Endothelial cell of umbilical vein (primary cell): Measurements from ENCODE around the gene SAE1. TPM values are rescaled to one million over a fixed set of nuclear protein-coding genes. Genes with fewer than 3 reads are reported as not detected.

Source experiments
- BruUV-seq: library from RNA; stranded (reverse); fragments of 400-500 nt; replicated peaks from 2 replicates; lab custom pipeline; 2021; lab: Mats Ljungman, UMichigan
- CTCF ChIA-PET: fragments of 300-600, 350-600 bp; sonication (Branson Sonifier 250); formaldehyde crosslinking; loops from one replicate; lab custom pipeline; 2021; ENCODE audit warnings: antibody characterized with exemption, inconsistent platforms; lab: Charles Lee
- POLR2A ChIA-PET: fragments of 300-600, 350-600 bp; sonication (Branson Sonifier 250); formaldehyde crosslinking; loops from one replicate; lab custom pipeline; 2021; ENCODE audit warnings: antibody characterized with exemption, inconsistent platforms; lab: Charles Lee
- DNase-seq: peaks from one replicate; pipeline ENCODE4 v3.0.0-alpha.2; 2011; ENCODE audit warnings: low read depth, low spot score
- FAIRE-seq: peaks from 2 replicates; lab custom pipeline; 2011; peaks lifted over from hg19 to GRCh38; lab: Jason Lieb, UNC
- H2AFZ ChIP-seq: 2 replicates; pipeline ENCODE4 v1.6.0; 2012; ENCODE audit warnings: low read depth, low read length, control low read depth, inconsistent platforms
- H3K27ac ChIP-seq: 2 replicates; pipeline ENCODE4 v1.5.1; 2011; ENCODE audit warnings: low read depth, mild to moderate bottlenecking, control low read depth, low read length, moderate library complexity; ENCODE audit not compliant: insufficient read depth
- H3K27me3 ChIP-seq, 2 experiments: 2 replicates each; pipeline versions ENCODE4 v1.6.0 to v1.6.1; 2011; ENCODE audit warnings: low read length in 2 of 2, mixed read lengths in 1 of 2; ENCODE audit not compliant: control insufficient read depth in 2 of 2, insufficient read depth in 2 of 2
- H3K36me3 ChIP-seq, 2 experiments: 2 replicates in 1 of 2; 3 replicates in 1 of 2; pipeline ENCODE4 v1.5.1; 2011; ENCODE audit warnings: low read length in 2 of 2, mild to moderate bottlenecking in 1 of 2, moderate library complexity in 1 of 2; ENCODE audit not compliant: control insufficient read depth in 2 of 2, insufficient read depth in 2 of 2; ENCODE audit errors: extremely low read depth in 1 of 2
- H3K4me1 ChIP-seq: 3 replicates; pipeline ENCODE4 v1.5.1; 2011; ENCODE audit warnings: mild to moderate bottlenecking, low read length; ENCODE audit not compliant: control insufficient read depth, insufficient read depth; ENCODE audit errors: extremely low read depth
- H3K4me2 ChIP-seq: 2 replicates; pipeline ENCODE4 v1.6.1; 2011; ENCODE audit warnings: low read length, control low read depth, mixed read lengths; ENCODE audit not compliant: insufficient read depth
- H3K4me3 ChIP-seq, 3 experiments: fragments of 200-600 bp in 1 of 3; sonication (generic), shearing (Covaris generic) in 1 of 3; replicated peaks in 1 of 3; 2 replicates each; pipeline ENCODE4 v1.5.1; 2011 to 2016; ENCODE audit warnings: control low read depth in 3 of 3, low read length in 3 of 3, mild to moderate bottlenecking in 2 of 3, inconsistent platforms in 1 of 3, low read depth in 1 of 3, moderate library complexity in 1 of 3; ENCODE audit not compliant: insufficient read depth in 1 of 3
- H3K79me2 ChIP-seq: 2 replicates; pipeline ENCODE4 v1.6.0; 2012; ENCODE audit warnings: low read length, inconsistent platforms; ENCODE audit not compliant: control insufficient read depth, insufficient read depth
- H3K9ac ChIP-seq: replicated peaks from 2 replicates; pipeline ENCODE3; 2011; ENCODE audit warnings: low read length, control low read depth; ENCODE audit not compliant: insufficient read depth; ENCODE audit errors: extremely low read depth
- H3K9me1 ChIP-seq: replicated peaks from 3 replicates; pipeline ENCODE4 v1.6.0; 2011; ENCODE audit warnings: mild to moderate bottlenecking, low read length; ENCODE audit not compliant: control insufficient read depth, insufficient read depth; ENCODE audit errors: extremely low read depth
- H3K9me3 ChIP-seq: replicated peaks from 2 replicates; pipeline ENCODE4 v1.5.1; 2012; ENCODE audit warnings: low read length, inconsistent platforms; ENCODE audit not compliant: control insufficient read depth, insufficient read depth
- H4K20me1 ChIP-seq: replicated peaks from 2 replicates; pipeline ENCODE3; 2011; ENCODE audit warnings: mild to moderate bottlenecking, low read length; ENCODE audit not compliant: control insufficient read depth, insufficient read depth; ENCODE audit errors: extremely low read depth
- EZH2 ChIP-seq: IDR thresholded peaks from 2 replicates; pipeline ENCODE4 v1.6.1; 2012; ENCODE audit warnings: borderline replicate concordance, low read depth, mild to moderate bottlenecking, moderate library complexity, low read length, inconsistent platforms; ENCODE audit not compliant: severe bottlenecking
- FOS ChIP-seq: IDR thresholded peaks from 2 replicates; pipeline ENCODE4 v1.6.1; 2011; ENCODE audit warnings: mild to moderate bottlenecking, low read length, moderate library complexity, borderline replicate concordance; ENCODE audit not compliant: insufficient read depth
- GATA2 ChIP-seq: IDR thresholded peaks from 2 replicates; pipeline ENCODE4 v1.7.0; 2011; ENCODE audit warnings: low read depth, mild to moderate bottlenecking, moderate library complexity, mixed read lengths, low read length; ENCODE audit not compliant: insufficient read length, insufficient read depth
- JUN ChIP-seq: IDR thresholded peaks from 2 replicates; pipeline ENCODE4 v1.6.1; 2011; ENCODE audit warnings: borderline replicate concordance, low read depth; ENCODE audit not compliant: insufficient read length, insufficient read depth
- MYC ChIP-seq: IDR thresholded peaks from one replicate; pipeline ENCODE4 v1.6.1; 2011; ENCODE audit warnings: mild to moderate bottlenecking, low read depth, low read length
- POLR2A ChIP-seq: IDR thresholded peaks from 2 replicates; pipeline ENCODE4 v1.6.1; 2012; ENCODE audit warnings: low read depth, mild to moderate bottlenecking, control low read depth, low read length
- POLR2AphosphoS5 ChIP-seq: IDR thresholded peaks from 2 replicates; pipeline ENCODE4 v1.6.1; 2012; ENCODE audit warnings: low read depth, mild to moderate bottlenecking, control low read depth, low read length, moderate library complexity; ENCODE audit not compliant: insufficient read depth
- dilution Hi-C: fragments of 300-500 bp; cut with MboI; formaldehyde crosslinking; loops from one replicate; pipeline ENCODE4 v1.15.0; 2019; ENCODE audit warnings: low sequenced_read_pairs; ENCODE audit not compliant: extremely low pct_ligation_motif_present
- intact Hi-C: fragments of 100-400 bp; cut with micrococcal nuclease; formaldehyde crosslinking; loops from one replicate; pipeline ENCODE4 v1.10.0; 2022
- polyA plus RNA-seq, 4 experiments: library from polyadenylated mRNA; depleted of rRNA in 3 of 4; stranded (reverse) in 3 of 4; unstranded in 1 of 4; fragments of >200 nt; gene quantifications; 2 replicates each; pipeline versions ENCODE4 v1.2.1 to v1.2.3, GENCODE V29; 2011 to 2012; ENCODE audit warnings: missing spikeins in 1 of 4
- total RNA-seq: library from RNA; stranded (reverse); gene quantifications from 2 replicates; pipeline ENCODE4 v1.2.3, GENCODE V29; 2021
- TF ChIP-seq, protein P1 (sequence below), 2 donors: IDR thresholded peaks; 1 replicate in 1 of 2; 2 replicates in 1 of 2; pipeline ENCODE4 v1.5.1; 2011; ENCODE audit warnings: low read length in 2 of 2, mild to moderate bottlenecking in 2 of 2, moderate library complexity in 2 of 2, control low read depth in 1 of 2, inconsistent platforms in 1 of 2, low read depth in 1 of 2; ENCODE audit not compliant: insufficient read depth in 1 of 2; ENCODE audit errors: extremely low read depth in 1 of 2
- TF ChIP-seq, protein P2 (sequence below): IDR thresholded peaks from 2 replicates; pipeline ENCODE4 v1.6.1; 2011; ENCODE audit not compliant: insufficient read depth, insufficient read length

SAE1 gene
- total and polyA plus RNA-seq, 2 donors (not counting 3 experiments of a cell fraction or from before 2014, with no cell fraction given): 165 to 219 TPM

DNA sequence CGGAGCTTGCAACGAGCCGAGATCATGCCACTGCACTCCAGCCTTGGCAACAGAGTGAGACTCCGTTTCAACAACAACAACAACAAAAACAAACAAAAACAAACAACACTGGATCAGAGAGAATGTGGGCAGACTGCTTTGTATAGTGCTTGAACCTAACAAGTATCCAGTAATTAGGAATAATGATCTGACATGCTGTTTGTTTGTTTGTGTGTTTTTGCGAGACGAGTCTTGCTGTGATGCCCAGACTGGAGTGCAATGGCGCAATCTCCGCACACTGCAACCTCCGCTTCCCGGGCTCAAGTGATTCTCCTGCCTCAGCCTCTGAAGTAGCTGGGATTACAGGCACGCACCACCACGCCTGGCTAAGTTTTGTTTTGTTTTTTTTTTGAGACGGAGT lies 14.0 kb downstream of the SAE1 start:
- Histone ChIP-seq H3K79me2 (peaks cover 79% of the 10 kb centered on the region), H3K9ac (no peak overlapping the region), H2AFZ (no peak overlapping the region), H3K27ac (no peak overlapping the region), H3K4me3 (no peak overlapping the region), H3K4me1 (no peaks in the 10 kb centered on the region), H3K27me3 (no peaks in the 10 kb centered on the region), H3K9me3 (no peaks in the 10 kb centered on the region), H3K9me1 (no peaks in the 10 kb centered on the region), H4K20me1 (peaks cover 5% of the 10 kb centered on the region), H3K36me3 (peaks cover 20 to 28% of the 10 kb centered on the region in 2 experiments), H3K4me2 (no peak overlapping the region)
- DNase-seq (no peak), FAIRE-seq (no peak)
- intact Hi-C loops: no loop called here
- POLR2A ChIA-PET: interaction anchor here (0.6 to 1.7 kb wide), 2 partner anchors 12 to 99 kb away, joined by 3 to 11 read pairs; no protein-coding TSS in a partner anchor
- no TSS peak for BruUV-seq
- CTCF ChIA-PET: interaction anchor here (0.6 to 7.2 kb wide), 3 partner anchors 66 to 101 kb away, joined by 3 to 223 read pairs (median 3); no protein-coding TSS in a partner anchor
- dilution Hi-C loops: no loop called here
- TF ChIP-seq EZH2: no peak
- TF ChIP-seq POLR2AphosphoS5: no peak
- TF ChIP-seq GATA2: no peak
- TF ChIP-seq MYC: no peak
- TF ChIP-seq JUN: no peak
- TF ChIP-seq FOS: no peak
- TF ChIP-seq, protein P1, sequence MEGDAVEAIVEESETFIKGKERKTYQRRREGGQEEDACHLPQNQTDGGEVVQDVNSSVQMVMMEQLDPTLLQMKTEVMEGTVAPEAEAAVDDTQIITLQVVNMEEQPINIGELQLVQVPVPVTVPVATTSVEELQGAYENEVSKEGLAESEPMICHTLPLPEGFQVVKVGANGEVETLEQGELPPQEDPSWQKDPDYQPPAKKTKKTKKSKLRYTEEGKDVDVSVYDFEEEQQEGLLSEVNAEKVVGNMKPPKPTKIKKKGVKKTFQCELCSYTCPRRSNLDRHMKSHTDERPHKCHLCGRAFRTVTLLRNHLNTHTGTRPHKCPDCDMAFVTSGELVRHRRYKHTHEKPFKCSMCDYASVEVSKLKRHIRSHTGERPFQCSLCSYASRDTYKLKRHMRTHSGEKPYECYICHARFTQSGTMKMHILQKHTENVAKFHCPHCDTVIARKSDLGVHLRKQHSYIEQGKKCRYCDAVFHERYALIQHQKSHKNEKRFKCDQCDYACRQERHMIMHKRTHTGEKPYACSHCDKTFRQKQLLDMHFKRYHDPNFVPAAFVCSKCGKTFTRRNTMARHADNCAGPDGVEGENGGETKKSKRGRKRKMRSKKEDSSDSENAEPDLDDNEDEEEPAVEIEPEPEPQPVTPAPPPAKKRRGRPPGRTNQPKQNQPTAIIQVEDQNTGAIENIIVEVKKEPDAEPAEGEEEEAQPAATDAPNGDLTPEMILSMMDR (IDR thresholded peaks at IDR 0.05; ENCODE audit: extremely low read depth in 1 of 2, insufficient read depth in 1 of 2, low read depth in 1 of 2, low read length in 2 of 2): no peak
- TF ChIP-seq, protein P2, sequence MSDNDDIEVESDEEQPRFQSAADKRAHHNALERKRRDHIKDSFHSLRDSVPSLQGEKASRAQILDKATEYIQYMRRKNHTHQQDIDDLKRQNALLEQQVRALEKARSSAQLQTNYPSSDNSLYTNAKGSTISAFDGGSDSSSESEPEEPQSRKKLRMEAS: no peak
- TF ChIP-seq POLR2A: no peak
